ENCODE measurements around the gene BRD3OS. TPM values are rescaled to one million over a fixed set of nuclear protein-coding genes. Genes with fewer than 3 reads are reported as not detected.

The BRD3OS gene
- total and polyA plus RNA-seq, 2 experiments from 2014 or later = 36.3 to 36.6 TPM

GRCh38 chr9:134032456-134033222 is 7.4 kb downstream of the BRD3OS start:
- Histone ChIP-seq H3K4me1 (ENCODE audit: insufficient read depth) (no peaks in the 10 kb centered on the region), H4K20me1 (ENCODE audit: insufficient read depth) (no peaks in the 10 kb centered on the region), H3K9me3 (ENCODE audit: low read depth) (no peaks in the 10 kb centered on the region), H3K36me3 (ENCODE audit: low read depth) (peaks cover 10% of the 10 kb centered on the region; the same call in 1 of the 2 replicates), H3K27me3 (replicated peaks; ENCODE audit: insufficient read depth) (no peaks in the 10 kb centered on the region), H3K9ac (no peak overlapping the region), H3F3A (ENCODE audit: insufficient read depth) (no peaks in the 10 kb centered on the region), H3K4me2 (ENCODE audit: unreplicated experiment) (no peak overlapping the region), H3K27ac (no peak overlapping the region), H3K4me3 (no peak overlapping the region), H2AFZ (no peak overlapping the region), H3K9me2 (ENCODE audit: insufficient read depth) (no peaks in the 10 kb centered on the region), H3K79me2 (ENCODE audit: insufficient read depth) (no peaks in the 10 kb centered on the region)
- WGBS, 2 experiments (ENCODE audit: low coverage in 1 of 2, low lambda C conversion rate in 2 of 2, missing lambda C conversion rate in 2 of 2) = 93% methylated on average over 40 of the region's 40 CpGs
- TF ChIP-seq EZH2phosphoT487 (IDR thresholded peaks at IDR 0.05; ENCODE audit: insufficient read depth, low read depth) = no peak
- no peak for TF ChIP-seq EZH2 (IDR thresholded peaks at IDR 0.05; ENCODE audit: insufficient read depth, poor library complexity, severe bottlenecking)
- in situ Hi-C loops (cut with MboI) = no loop called here
- DNase-seq = no peak

- H3K4me2 ChIP-seq (ENCODE audit: unreplicated experiment) = no peak overlapping the region
- TF ChIP-seq EZH2phosphoT487 (IDR thresholded peaks at IDR 0.05; ENCODE audit: insufficient read depth, low read depth) (no peak), EZH2 (IDR thresholded peaks at IDR 0.05; ENCODE audit: insufficient read depth, poor library complexity, severe bottlenecking) (no peak)
- H3K36me3 ChIP-seq (ENCODE audit: low read depth) = peaks cover 18% of the 10 kb centered on the region
Measured at GRCh38 chr9:134033516-134034214, 8.4 kb downstream of the BRD3OS start.

GRCh38 chr9:134034215-134035040 is 9.1 kb downstream of the BRD3OS start:
- no peak overlapping the region for H3K9ac ChIP-seq
- TF ChIP-seq EZH2phosphoT487 (IDR thresholded peaks at IDR 0.05; ENCODE audit: insufficient read depth, low read depth) = no peak
- TF ChIP-seq EZH2 (IDR thresholded peaks at IDR 0.05; ENCODE audit: insufficient read depth, poor library complexity, severe bottlenecking) = no peak
- DNase-seq = no peak
- H3K4me1 ChIP-seq (ENCODE audit: insufficient read depth) = no peaks in the 10 kb centered on the region
- no peak overlapping the region for H3K27ac ChIP-seq
- no peaks in the 10 kb centered on the region for H3K9me2 ChIP-seq (ENCODE audit: insufficient read depth)
- peaks cover 18% of the 10 kb centered on the region for H3K36me3 ChIP-seq (ENCODE audit: low read depth)
- no peaks in the 10 kb centered on the region for H3K79me2 ChIP-seq (ENCODE audit: insufficient read depth)
- H4K20me1 ChIP-seq (ENCODE audit: insufficient read depth) = no peaks in the 10 kb centered on the region
- in situ Hi-C loops (cut with MboI) = no loop called here
- no peaks in the 10 kb centered on the region for H3F3A ChIP-seq (ENCODE audit: insufficient read depth)
- no peaks in the 10 kb centered on the region for H3K27me3 ChIP-seq (replicated peaks; ENCODE audit: insufficient read depth)
- no peak overlapping the region for H3K4me2 ChIP-seq (ENCODE audit: unreplicated experiment)
- H3K9me3 ChIP-seq (ENCODE audit: low read depth) = no peaks in the 10 kb centered on the region
- 89 to 95% methylated on average over 18 to 19 of the region's 19 CpGs for WGBS, 2 experiments (ENCODE audit: low coverage in 1 of 2, low lambda C conversion rate in 2 of 2, missing lambda C conversion rate in 2 of 2)
- H3K4me3 ChIP-seq = no peak overlapping the region
- no peak overlapping the region for H2AFZ ChIP-seq

More at GRCh38 chr9:134033516-134034214, 8.4 kb downstream of the BRD3OS start:
- Histone ChIP-seq H3K9me2 (ENCODE audit: insufficient read depth) (no peaks in the 10 kb centered on the region), H3K79me2 (ENCODE audit: insufficient read depth) (no peaks in the 10 kb centered on the region), H3K27ac (no peak overlapping the region), H3K9ac (no peak overlapping the region), H3K27me3 (replicated peaks; ENCODE audit: insufficient read depth) (no peaks in the 10 kb centered on the region), H3K4me1 (ENCODE audit: insufficient read depth) (no peaks in the 10 kb centered on the region), H3F3A (ENCODE audit: insufficient read depth) (no peaks in the 10 kb centered on the region), H3K4me3 (no peak overlapping the region), H4K20me1 (ENCODE audit: insufficient read depth) (no peaks in the 10 kb centered on the region), H2AFZ (no peak overlapping the region), H3K9me3 (ENCODE audit: low read depth) (no peaks in the 10 kb centered on the region)
- no peak for DNase-seq
- in situ Hi-C loops (cut with MboI) = no loop called here
- 94 to 95% methylated on average over 26 of the region's 26 CpGs for WGBS, 2 experiments (ENCODE audit: low coverage in 1 of 2, low lambda C conversion rate in 2 of 2, missing lambda C conversion rate in 2 of 2)
